ENCODE measurements around the gene TDP1.

Gene TDP1

GRCh38 chr14:89947344-89947743 lies 8.4 kb upstream of the TDP1 start:
- DNase-seq, result no peak

GRCh38 chr14:89952576-89952975 lies 3.2 kb upstream of the TDP1 start:
- no peak for DNase-seq

GRCh38 chr14:89953602-89954001 lies 2.1 kb upstream of the TDP1 start:
- DNase-seq, result no peak

GRCh38 chr14:89954070-89955021 lies 1.4 kb upstream of the TDP1 start, which contains the start of gene EFCAB11:
Gene EFCAB11, minus strand, starts transcription at chr14:89954730. Its CDS starts 70 bp downstream, at chr14:89954660.
- peak; percentile 99 for DNase-seq

- no peak for DNase-seq
Measured at GRCh38 chr14:89955022-89955744, 544 bp upstream of the TDP1 start.

GRCh38 chr14:89956661-89957009 lies 908 bp downstream of the TDP1 start:
- DNase-seq, result no peak

GRCh38 chr14:89957376-89957775 lies 1.6 kb downstream of the TDP1 start:
- DNase-seq, result no peak

- DNase-seq, result no peak
Measured at GRCh38 chr14:89957791-89958190, 2.1 kb downstream of the TDP1 start.

GRCh38 chr14:89958966-89959365 lies 3.2 kb downstream of the TDP1 start:
- DNase-seq, result no peak

GRCh38 chr14:89959853-89960445 lies 4.2 kb downstream of the TDP1 start:
- DNase-seq, result no peak

GRCh38 chr14:89960914-89961313 lies 5.2 kb downstream of the TDP1 start:
- no peak for DNase-seq

- no peak for DNase-seq
Measured at GRCh38 chr14:89963288-89963978, 7.7 kb downstream of the TDP1 start.

GRCh38 chr14:89965839-89966238 lies 10.1 kb downstream of the TDP1 start:
- DNase-seq, result no peak

GRCh38 chr14:89973234-89973823 lies 17.6 kb downstream of the TDP1 start:
- DNase-seq, result peak; percentile 41

GRCh38 chr14:89977668-89978067 lies 21.9 kb downstream of the TDP1 start:
- DNase-seq, result no peak

- no peak for DNase-seq
Measured at GRCh38 chr14:89978656-89979055, 22.9 kb downstream of the TDP1 start.

- no peak for DNase-seq
Measured at GRCh38 chr14:89983375-89983774, 27.6 kb downstream of the TDP1 start.

- DNase-seq, result no peak
Measured at GRCh38 chr14:89986462-89987160, 30.9 kb downstream of the TDP1 start.

- DNase-seq, result no peak
Measured at GRCh38 chr14:89987161-89987475, 31.4 kb downstream of the TDP1 start.

- DNase-seq, result no peak
Measured at GRCh38 chr14:89988787-89989186, 33.1 kb downstream of the TDP1 start.

- DNase-seq, result no peak
Measured at GRCh38 chr14:89990218-89990617, 34.5 kb downstream of the TDP1 start.

GRCh38 chr14:89990623-89991275 lies 35.0 kb downstream of the TDP1 start:
- no peak for DNase-seq

All from NCI-H1092 treated with DMSO at 0.1 percent for 48 hours (cell line).